H1 (cell line): Measurements from ENCODE around the gene CELF3.

Experiments
- EZH2 ChIP-seq: fragments of 200-600 bp; sonication (generic); IDR thresholded peaks from 2 replicates; pipeline ENCODE4 v1.7.1; 2012; ENCODE audit warnings: low read depth, mild to moderate bottlenecking, moderate library complexity, low read length, inconsistent platforms; ENCODE audit not compliant: severe bottlenecking
- GABPA ChIP-seq: IDR thresholded peaks from 2 replicates; pipeline ENCODE4 v1.6.1; 2011; ENCODE audit warnings: mild to moderate bottlenecking, low read length, moderate library complexity, borderline replicate concordance; ENCODE audit not compliant: insufficient read depth
- POLR2A ChIP-seq, 2 experiments: IDR thresholded peaks; 1 replicate in 1 of 2; 2 replicates in 1 of 2; pipeline ENCODE4 v1.6.1; 2011; ENCODE audit warnings: low read depth in 2 of 2, low read length in 2 of 2, mild to moderate bottlenecking in 2 of 2; ENCODE audit errors: control extremely low read depth in 1 of 2
- SIN3A ChIP-seq, 2 experiments: IDR thresholded peaks in 1 of 2; conservative IDR thresholded peaks in 1 of 2; 2 replicates each; pipeline ENCODE4 v1.6.1; 2011 to 2012; ENCODE audit warnings: low read length in 2 of 2, improper control_type of control experiment in 1 of 2, low read depth in 1 of 2, mild to moderate bottlenecking in 1 of 2
- SRF ChIP-seq: IDR thresholded peaks from 2 replicates; pipeline ENCODE4 v1.6.1; 2011; ENCODE audit warnings: mild to moderate bottlenecking, low read depth, low read length, moderate library complexity
- TEAD4 ChIP-seq: IDR thresholded peaks from 2 replicates; pipeline ENCODE4 v1.6.1; 2012; ENCODE audit warnings: low read depth, low read length, inconsistent platforms, mixed read lengths
- TF ChIP-seq, protein P1 (sequence below), 3 experiments: IDR thresholded peaks; 1 replicate in 2 of 3; 2 replicates in 1 of 3; pipeline versions ENCODE4 v1.5.1 to v1.6.1; 2011; ENCODE audit warnings: low read length in 3 of 3, mild to moderate bottlenecking in 3 of 3, inconsistent platforms in 2 of 3, low read depth in 1 of 3, moderate library complexity in 1 of 3; ENCODE audit not compliant: insufficient read depth in 1 of 3; ENCODE audit errors: control extremely low read depth in 1 of 3
- TF ChIP-seq, protein P2 (sequence below): IDR thresholded peaks from 2 replicates; pipeline ENCODE4 v1.6.1; 2011; ENCODE audit warnings: low read length, improper control_type of control experiment

- TF ChIP-seq SRF (no peak), GABPA (no peak), TEAD4 (no peak), EZH2 (no peak), POLR2A (IDR thresholded peaks at IDR 0.05; ENCODE audit: control extremely low read depth in 1 of 2, low read depth in 2 of 2, low read length in 2 of 2) (no peak), SIN3A (conservative IDR thresholded peaks at IDR 0.05 in 1 of 2, IDR thresholded peaks at IDR 0.05 in 1 of 2; ENCODE audit: low read depth in 1 of 2, low read length in 2 of 2) (no peak)
- TF ChIP-seq, protein P1, sequence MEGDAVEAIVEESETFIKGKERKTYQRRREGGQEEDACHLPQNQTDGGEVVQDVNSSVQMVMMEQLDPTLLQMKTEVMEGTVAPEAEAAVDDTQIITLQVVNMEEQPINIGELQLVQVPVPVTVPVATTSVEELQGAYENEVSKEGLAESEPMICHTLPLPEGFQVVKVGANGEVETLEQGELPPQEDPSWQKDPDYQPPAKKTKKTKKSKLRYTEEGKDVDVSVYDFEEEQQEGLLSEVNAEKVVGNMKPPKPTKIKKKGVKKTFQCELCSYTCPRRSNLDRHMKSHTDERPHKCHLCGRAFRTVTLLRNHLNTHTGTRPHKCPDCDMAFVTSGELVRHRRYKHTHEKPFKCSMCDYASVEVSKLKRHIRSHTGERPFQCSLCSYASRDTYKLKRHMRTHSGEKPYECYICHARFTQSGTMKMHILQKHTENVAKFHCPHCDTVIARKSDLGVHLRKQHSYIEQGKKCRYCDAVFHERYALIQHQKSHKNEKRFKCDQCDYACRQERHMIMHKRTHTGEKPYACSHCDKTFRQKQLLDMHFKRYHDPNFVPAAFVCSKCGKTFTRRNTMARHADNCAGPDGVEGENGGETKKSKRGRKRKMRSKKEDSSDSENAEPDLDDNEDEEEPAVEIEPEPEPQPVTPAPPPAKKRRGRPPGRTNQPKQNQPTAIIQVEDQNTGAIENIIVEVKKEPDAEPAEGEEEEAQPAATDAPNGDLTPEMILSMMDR (IDR thresholded peaks at IDR 0.05; ENCODE audit: control extremely low read depth in 1 of 3, insufficient read depth in 1 of 3, low read depth in 1 of 3, low read length in 3 of 3), result no peak
- TF ChIP-seq, protein P2, sequence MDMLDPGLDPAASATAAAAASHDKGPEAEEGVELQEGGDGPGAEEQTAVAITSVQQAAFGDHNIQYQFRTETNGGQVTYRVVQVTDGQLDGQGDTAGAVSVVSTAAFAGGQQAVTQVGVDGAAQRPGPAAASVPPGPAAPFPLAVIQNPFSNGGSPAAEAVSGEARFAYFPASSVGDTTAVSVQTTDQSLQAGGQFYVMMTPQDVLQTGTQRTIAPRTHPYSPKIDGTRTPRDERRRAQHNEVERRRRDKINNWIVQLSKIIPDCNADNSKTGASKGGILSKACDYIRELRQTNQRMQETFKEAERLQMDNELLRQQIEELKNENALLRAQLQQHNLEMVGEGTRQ, result no peak
These were observed 24.9 kb upstream of the CELF3 start for GRCh38 chr1:151741516-151741915.
